OCI-LY7 (cell line): ENCODE measurements around the gene PLCB1. TPM values are rescaled to one million over a fixed set of nuclear protein-coding genes. Genes with fewer than 3 reads are reported as not detected.

ENCODE experiments used
- BruUV-seq: library from RNA; stranded (reverse); fragments of 400-500 nt; replicated peaks from 2 replicates; lab custom pipeline; 2021; lab: Mats Ljungman, UMichigan
- CTCF ChIA-PET: fragments of 300-600 bp; sonication (Branson Sonifier 250); formaldehyde crosslinking; loops from one replicate; lab custom pipeline; 2022; ENCODE audit warnings: antibody characterized with exemption; ENCODE audit not compliant: unreplicated experiment; lab: Charles Lee
- POLR2A ChIA-PET: fragments of 300-600 bp; sonication (Branson Sonifier 250); formaldehyde crosslinking; loops from one replicate; lab custom pipeline; 2022; ENCODE audit warnings: antibody characterized with exemption; lab: Charles Lee
- DNase-seq: peaks from one replicate; pipeline ENCODE4 v3.0.0-alpha.2; 2015; ENCODE audit warnings: low spot score
- H2AFZ ChIP-seq: fragments of 200-600 bp; sonication (generic), shearing (Covaris generic); 2 replicates; pipeline ENCODE4 v1.6.1; 2014; ENCODE audit warnings: mild to moderate bottlenecking, antibody characterized with exemption, low read length, moderate library complexity
- H3K27ac ChIP-seq: fragments of 200-600 bp; sonication (generic); 2 replicates; pipeline ENCODE4 v1.5.1; 2014; ENCODE audit warnings: mixed run types, low read depth, mild to moderate bottlenecking, moderate library complexity, low read length, inconsistent platforms; ENCODE audit not compliant: poor library complexity, severe bottlenecking
- H3K36me3 ChIP-seq: fragments of 200-600 bp; sonication (generic); 2 replicates; pipeline ENCODE4 v1.6.1; 2014; ENCODE audit warnings: mild to moderate bottlenecking, antibody characterized with exemption, low read length, moderate library complexity, mixed read lengths; ENCODE audit not compliant: insufficient read depth
- H3K4me1 ChIP-seq: fragments of 200-600 bp; sonication (generic); 2 replicates; pipeline ENCODE4 v1.5.1; 2014; ENCODE audit warnings: mild to moderate bottlenecking, low read length; ENCODE audit not compliant: insufficient read depth, poor library complexity, severe bottlenecking
- H3K4me2 ChIP-seq: fragments of 200-600 bp; sonication (generic); 2 replicates; pipeline ENCODE4 v1.6.1; 2014; ENCODE audit warnings: mild to moderate bottlenecking, low read length
- H3K4me3 ChIP-seq: fragments of 200-600 bp; sonication (generic); 2 replicates; pipeline ENCODE4 v1.5.1; 2014; ENCODE audit warnings: mild to moderate bottlenecking, low read depth, low read length; ENCODE audit not compliant: poor library complexity, severe bottlenecking
- H3K79me2 ChIP-seq: fragments of 200-600 bp; sonication (generic); 2 replicates; pipeline ENCODE4 v1.6.1; 2016; ENCODE audit warnings: low read depth, mild to moderate bottlenecking, low read length, moderate library complexity, mixed read lengths; ENCODE audit not compliant: insufficient read depth
- H3K9me2 ChIP-seq: fragments of 200-600 bp; sonication (generic); 2 replicates; pipeline ENCODE4 v1.6.1; 2016; ENCODE audit warnings: mild to moderate bottlenecking, low read length, mixed read lengths; ENCODE audit not compliant: insufficient read depth
- H3K9me3 ChIP-seq: fragments of 200-600 bp; sonication (generic); 2 replicates; pipeline ENCODE4 v1.6.1; 2014; ENCODE audit warnings: mild to moderate bottlenecking, mixed run types, low read length, mixed read lengths
- H4K20me1 ChIP-seq: fragments of 200-600 bp; sonication (generic); 2 replicates; pipeline ENCODE4 v1.6.1; 2014; ENCODE audit warnings: mild to moderate bottlenecking, antibody characterized with exemption, low read length, moderate library complexity, mixed read lengths; ENCODE audit not compliant: insufficient read depth
- EZH2phosphoT487 ChIP-seq: fragments of 200-600 bp; sonication (generic); IDR thresholded peaks from 2 replicates; pipeline ENCODE4 v1.6.1; 2018; ENCODE audit warnings: low read depth, borderline replicate concordance, mild to moderate bottlenecking, mixed run types, antibody characterized with exemption, low read length, moderate library complexity, mixed read lengths
- intact Hi-C: fragments of 100-400 bp; cut with micrococcal nuclease; formaldehyde crosslinking; loops from one replicate; pipeline ENCODE4 v1.10.0; 2022; ENCODE audit not compliant: unreplicated experiment
- total RNA-seq, 2 experiments: library from RNA; depleted of rRNA in 1 of 2; stranded (reverse); fragments of >200 nt in 1 of 2; shearing (Covaris generic) in 1 of 2; gene quantifications; 2 replicates each; pipeline ENCODE4 v1.2.3, GENCODE V29; 2014 to 2022
- TF ChIP-seq, protein P1 (sequence below): fragments of 200-600 bp; sonication (generic); conservative IDR thresholded peaks from 2 replicates; pipeline ENCODE4 v1.5.1; 2014; ENCODE audit warnings: mild to moderate bottlenecking, antibody characterized with exemption, low read length, moderate library complexity, mixed read lengths

PLCB1 gene
- total RNA-seq, 2 experiments from 2014 or later, result 14.6 to 30.5 TPM

- ChIA-PET CTCF (no interaction called here), POLR2A (no interaction called here)
- no peak overlapping the region for H2AFZ ChIP-seq
- no peak overlapping the region for H3K4me2 ChIP-seq
- H3K36me3 ChIP-seq, result no peaks in the 10 kb centered on the region
- H3K79me2 ChIP-seq, result no peaks in the 10 kb centered on the region
- no peak for TF ChIP-seq EZH2phosphoT487
- TF ChIP-seq, protein P1, sequence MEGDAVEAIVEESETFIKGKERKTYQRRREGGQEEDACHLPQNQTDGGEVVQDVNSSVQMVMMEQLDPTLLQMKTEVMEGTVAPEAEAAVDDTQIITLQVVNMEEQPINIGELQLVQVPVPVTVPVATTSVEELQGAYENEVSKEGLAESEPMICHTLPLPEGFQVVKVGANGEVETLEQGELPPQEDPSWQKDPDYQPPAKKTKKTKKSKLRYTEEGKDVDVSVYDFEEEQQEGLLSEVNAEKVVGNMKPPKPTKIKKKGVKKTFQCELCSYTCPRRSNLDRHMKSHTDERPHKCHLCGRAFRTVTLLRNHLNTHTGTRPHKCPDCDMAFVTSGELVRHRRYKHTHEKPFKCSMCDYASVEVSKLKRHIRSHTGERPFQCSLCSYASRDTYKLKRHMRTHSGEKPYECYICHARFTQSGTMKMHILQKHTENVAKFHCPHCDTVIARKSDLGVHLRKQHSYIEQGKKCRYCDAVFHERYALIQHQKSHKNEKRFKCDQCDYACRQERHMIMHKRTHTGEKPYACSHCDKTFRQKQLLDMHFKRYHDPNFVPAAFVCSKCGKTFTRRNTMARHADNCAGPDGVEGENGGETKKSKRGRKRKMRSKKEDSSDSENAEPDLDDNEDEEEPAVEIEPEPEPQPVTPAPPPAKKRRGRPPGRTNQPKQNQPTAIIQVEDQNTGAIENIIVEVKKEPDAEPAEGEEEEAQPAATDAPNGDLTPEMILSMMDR, result no peak
- no peaks in the 10 kb centered on the region for H3K9me2 ChIP-seq
- H3K27ac ChIP-seq, result no peak overlapping the region
- H3K9me3 ChIP-seq, result no peaks in the 10 kb centered on the region
- intact Hi-C loops, result no loop called here
- DNase-seq, result no peak
- no peaks in the 10 kb centered on the region for H3K4me1 ChIP-seq
- H4K20me1 ChIP-seq, result no peaks in the 10 kb centered on the region
- H3K4me3 ChIP-seq, result no peak overlapping the region
- no TSS peak for BruUV-seq
These were observed 164.5 kb downstream of the PLCB1 start for GRCh38 chr20:8296536-8296935.

GRCh38 chr20:8298426-8299043, 166.5 kb downstream of the PLCB1 start:
- intact Hi-C loops, result no loop called here
- H3K36me3 ChIP-seq, result no peaks in the 10 kb centered on the region
- H3K9me2 ChIP-seq, result no peaks in the 10 kb centered on the region
- BruUV-seq, result no TSS peak
- no peak overlapping the region for H3K4me2 ChIP-seq
- H2AFZ ChIP-seq, result no peak overlapping the region
- TF ChIP-seq, protein P1, result no peak
- TF ChIP-seq EZH2phosphoT487, result no peak
- H3K4me3 ChIP-seq, result no peak overlapping the region
- H3K27ac ChIP-seq, result no peak overlapping the region
- no peaks in the 10 kb centered on the region for H3K79me2 ChIP-seq
- ChIA-PET CTCF (no interaction called here), POLR2A (interaction anchor here (0.6 kb wide), 1 partner anchor 29 kb away, joined by 3 read pairs; no protein-coding TSS in a partner anchor)
- no peaks in the 10 kb centered on the region for H4K20me1 ChIP-seq
- no peak for DNase-seq
- no peaks in the 10 kb centered on the region for H3K4me1 ChIP-seq
- H3K9me3 ChIP-seq, result no peaks in the 10 kb centered on the region

GRCh38 chr20:8299921-8300320, 167.9 kb downstream of the PLCB1 start:
- H3K9me3 ChIP-seq, result no peaks in the 10 kb centered on the region
- no peak overlapping the region for H2AFZ ChIP-seq
- H3K4me1 ChIP-seq, result peaks cover 2% of the 10 kb centered on the region
- H3K79me2 ChIP-seq, result no peaks in the 10 kb centered on the region
- no peak overlapping the region for H3K4me2 ChIP-seq
- H4K20me1 ChIP-seq, result no peaks in the 10 kb centered on the region
- no peak for TF ChIP-seq EZH2phosphoT487
- TF ChIP-seq, protein P1, result no peak
- ChIA-PET CTCF (no interaction called here), POLR2A (no interaction called here)
- intact Hi-C loops, result loop anchor here (10.0 kb wide), 1 partner anchor 365 kb away; no protein-coding TSS in a partner anchor
- no peak for DNase-seq
- no peak overlapping the region for H3K27ac ChIP-seq
- H3K9me2 ChIP-seq, result no peaks in the 10 kb centered on the region
- BruUV-seq, result no TSS peak
- no peak overlapping the region for H3K4me3 ChIP-seq
- H3K36me3 ChIP-seq, result no peaks in the 10 kb centered on the region
